Brain microvascular endothelial cell (primary cell): ENCODE measurements around the gene DPP7.

Source experiments
- DNase-seq: peaks from one replicate; pipeline ENCODE4 v3.0.0-alpha.2; 2020
- H3K27ac ChIP-seq: fragments of 250-450 bp; sonication (Bioruptor Pico); 2 replicates; pipeline ENCODE4 v1.5.1; 2020; ENCODE audit warnings: mild to moderate bottlenecking, moderate library complexity
- H3K27me3 ChIP-seq: fragments of 250-450 bp; sonication (Bioruptor Pico); replicated peaks from 2 replicates; pipeline ENCODE4 v1.5.1; 2020; ENCODE audit warnings: mild to moderate bottlenecking
- H3K36me3 ChIP-seq: fragments of 250-450 bp; sonication (Bioruptor Pico); replicated peaks from 2 replicates; pipeline ENCODE4 v1.5.1; 2020; ENCODE audit warnings: mild to moderate bottlenecking
- H3K4me3 ChIP-seq: 2 replicates; pipeline ENCODE4 v1.5.1; 2011; ENCODE audit warnings: low read depth, mild to moderate bottlenecking, control low read depth, low read length, moderate library complexity
- CTCF ChIP-seq: IDR thresholded peaks from 2 replicates; pipeline ENCODE4 v1.5.1; 2011; ENCODE audit warnings: low read depth, mild to moderate bottlenecking, moderate library complexity, low read length, control low read depth, inconsistent platforms; ENCODE audit errors: missing control alignments
- in situ Hi-C: cut with HindIII; loops from 2 replicates; pipeline ENCODE4 v1.10.0; 2017; ENCODE audit warnings: low sequenced_read_pairs, low pct_ligation_motif_present

The DPP7 gene

GRCh38 chr9:137110147-137110910 is 4.2 kb downstream of the DPP7 start:
- in situ Hi-C loops = no loop called here
- Histone ChIP-seq H3K4me3 (no peak overlapping the region), H3K27me3 (no peaks in the 10 kb centered on the region), H3K36me3 (peaks cover 40% of the 10 kb centered on the region), H3K27ac (no peak overlapping the region)
- DNase-seq = no peak
- no peak for TF ChIP-seq CTCF

GRCh38 chr9:137109250-137110146 is 5.0 kb downstream of the DPP7 start:
- H3K36me3 ChIP-seq = peaks cover 40% of the 10 kb centered on the region
- no peaks in the 10 kb centered on the region for H3K27me3 ChIP-seq
- TF ChIP-seq CTCF = no peak
- H3K4me3 ChIP-seq = no peak overlapping the region
- H3K27ac ChIP-seq = no peak overlapping the region
- no peak for DNase-seq
- in situ Hi-C loops = no loop called here

GRCh38 chr9:137108608-137109249 is 5.8 kb downstream of the DPP7 start:
- peaks cover 45% of the 10 kb centered on the region for H3K36me3 ChIP-seq

GRCh38 chr9:137107982-137108381 is 6.6 kb downstream of the DPP7 start:
- DNase-seq = no peak
- in situ Hi-C loops = no loop called here
- no peaks in the 10 kb centered on the region for H3K27me3 ChIP-seq
- no peak overlapping the region for H3K27ac ChIP-seq
- H3K4me3 ChIP-seq = no peak overlapping the region
- H3K36me3 ChIP-seq = peaks cover 46% of the 10 kb centered on the region
- TF ChIP-seq CTCF = no peak

More at GRCh38 chr9:137108608-137109249, 5.8 kb downstream of the DPP7 start:
- DNase-seq = peak; percentile 21
- Histone ChIP-seq H3K27ac (no peak overlapping the region), H3K27me3 (no peaks in the 10 kb centered on the region), H3K4me3 (no peak overlapping the region)
- TF ChIP-seq CTCF = no peak
- in situ Hi-C loops = no loop called here

GRCh38 chr9:137107312-137107921 is 7.1 kb downstream of the DPP7 start:
- no peak for DNase-seq
- Histone ChIP-seq H3K36me3 (peaks cover 46% of the 10 kb centered on the region), H3K27ac (no peak overlapping the region), H3K27me3 (no peaks in the 10 kb centered on the region), H3K4me3 (no peak overlapping the region)
- TF ChIP-seq CTCF = no peak
- in situ Hi-C loops = no loop called here
